G401.6 (cell line): ENCODE measurements around the gene DYTN.

ENCODE experiments used
- FAIRE-seq: peaks from 2 replicates; lab custom pipeline; 2012; peaks lifted over from hg19 to GRCh38; lab: Jason Lieb, UNC

DYTN gene

GRCh38 chr2:206614811-206615210 lies 103.4 kb downstream of the DYTN start:
- no peak for FAIRE-seq

- FAIRE-seq = no peak
Measured at GRCh38 chr2:206611736-206612135, 106.5 kb downstream of the DYTN start.

GRCh38 chr2:206611191-206611590 lies 107.0 kb downstream of the DYTN start:
- FAIRE-seq = no peak

GRCh38 chr2:206610451-206610850 lies 107.7 kb downstream of the DYTN start:
- no peak for FAIRE-seq

- FAIRE-seq = no peak
Measured at GRCh38 chr2:206603243-206603642, 115.0 kb downstream of the DYTN start.
